Ramos (cell line): ENCODE measurements around the gene MAST4.

Experiments used
- in situ Hi-C: fragments of 300-500 bp; cut with MboI; formaldehyde crosslinking; loops from one replicate; pipeline ENCODE4 v1.14.3; 2022; ENCODE audit warnings: low sequenced_read_pairs; ENCODE audit not compliant: unreplicated experiment

Gene MAST4

DNA sequence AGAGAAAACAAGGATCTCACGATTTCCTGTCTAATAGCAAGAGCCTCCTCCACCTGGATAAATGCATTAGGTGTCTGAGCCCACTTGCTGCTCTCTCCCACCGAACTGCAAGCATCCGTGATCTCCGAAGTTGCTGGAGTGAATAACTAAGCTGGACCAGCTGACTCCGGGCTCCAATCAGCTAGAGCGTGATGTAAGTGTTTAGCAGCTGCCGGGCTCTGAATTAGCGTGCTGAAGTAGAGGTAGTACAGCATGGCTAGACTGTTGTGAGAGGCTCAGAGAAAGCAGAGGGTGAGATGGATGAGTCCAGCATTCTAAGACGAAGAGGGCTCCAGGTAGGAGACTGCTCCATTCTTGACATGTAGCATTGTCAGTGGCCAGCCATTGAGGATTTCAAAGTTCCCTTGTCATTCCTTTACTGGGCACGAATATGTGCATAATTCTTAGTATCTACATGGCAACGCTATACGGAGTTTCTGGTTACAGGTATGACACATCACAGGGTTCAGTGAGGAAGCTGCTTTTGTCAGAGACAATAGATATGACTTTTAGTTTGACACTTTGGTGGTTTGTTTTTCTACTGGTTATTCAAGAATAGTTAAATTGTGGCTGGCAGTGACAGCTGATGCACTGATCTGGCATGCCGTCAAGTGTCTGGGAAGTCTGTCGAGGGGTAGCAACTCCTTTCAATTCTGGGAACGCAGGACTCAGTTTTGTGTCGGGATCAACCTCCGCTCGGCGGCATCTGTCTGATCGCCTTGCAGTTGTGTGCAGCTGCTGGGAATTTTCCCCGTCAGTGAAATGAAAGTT is 232.6 kb downstream of the MAST4 start:
- in situ Hi-C loops: no loop called here

- in situ Hi-C loops: no loop called here
Observed at GRCh38 chr5:66829358-66829674, 233.1 kb downstream of the MAST4 start.

DNA sequence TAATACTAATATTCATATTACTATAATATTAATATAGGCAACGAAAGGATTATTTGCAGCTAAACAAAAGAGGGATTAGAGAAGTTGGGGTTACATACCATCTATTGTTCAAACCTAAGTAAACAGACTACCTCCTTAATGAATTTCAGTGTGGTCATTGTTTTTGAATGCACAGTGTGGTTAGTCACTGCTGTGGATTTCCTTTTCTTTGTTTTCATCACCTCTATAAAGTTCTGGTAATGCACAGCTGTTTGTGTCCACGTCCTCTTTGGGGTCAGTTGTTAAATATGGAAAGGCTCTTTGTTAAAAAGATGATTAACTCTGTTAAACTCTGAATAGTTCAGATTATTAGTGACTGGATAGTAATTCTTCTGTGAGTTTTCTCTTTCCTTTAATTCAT is 233.6 kb downstream of the MAST4 start:
- in situ Hi-C loops: no loop called here

GRCh38 chr5:66830636-66831035 is 234.4 kb downstream of the MAST4 start:
- in situ Hi-C loops: no loop called here

DNA sequence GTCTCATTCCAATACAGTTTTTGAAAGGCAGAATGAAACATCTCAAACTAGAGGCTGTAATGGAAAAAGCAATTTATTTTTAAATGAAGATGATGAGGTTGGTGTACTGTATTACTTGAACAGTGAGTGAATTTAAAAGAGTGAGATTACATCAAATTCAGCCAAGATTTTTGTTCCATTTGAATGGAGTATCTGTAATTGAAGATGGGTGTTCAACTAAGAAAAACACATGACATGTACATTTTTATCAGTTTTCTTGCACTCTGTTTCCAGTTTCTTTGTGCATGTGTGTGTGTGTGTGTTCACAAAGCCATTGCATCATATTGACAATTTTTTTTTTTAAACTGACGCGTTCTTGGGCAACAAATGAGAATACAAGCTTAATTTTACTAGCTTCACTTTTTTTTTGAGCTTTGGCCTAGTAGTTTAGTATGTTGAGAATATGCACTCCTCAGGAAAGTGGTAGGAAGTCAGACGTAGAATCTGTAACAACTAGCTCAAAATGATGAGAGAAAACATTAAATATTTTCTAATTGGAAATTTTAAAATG is 243.5 kb downstream of the MAST4 start:
- in situ Hi-C loops: no loop called here

- in situ Hi-C loops: no loop called here
Observed at GRCh38 chr5:66840511-66841013, 244.4 kb downstream of the MAST4 start.

DNA sequence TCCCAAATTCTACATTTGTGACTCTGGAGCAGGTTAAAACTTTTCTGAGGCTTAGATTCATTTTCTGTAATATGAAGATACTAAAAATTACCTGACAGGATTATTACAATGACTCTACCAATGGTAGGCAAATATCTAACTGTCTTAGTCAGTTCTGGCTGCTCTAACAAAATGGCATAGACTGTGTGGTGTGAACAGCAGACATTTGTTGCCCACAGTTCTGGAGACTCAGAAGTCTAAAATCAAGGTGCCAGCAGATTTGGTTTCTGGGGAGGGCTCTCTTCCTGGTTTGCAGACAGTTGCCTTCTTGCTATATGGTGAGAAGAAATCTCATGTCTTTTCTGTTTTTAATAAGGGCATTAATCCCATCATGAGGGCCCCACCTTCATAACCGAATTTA is 245.1 kb downstream of the MAST4 start:
- in situ Hi-C loops: no loop called here

GRCh38 chr5:66842540-66842939 is 246.3 kb downstream of the MAST4 start:
- in situ Hi-C loops: no loop called here

DNA sequence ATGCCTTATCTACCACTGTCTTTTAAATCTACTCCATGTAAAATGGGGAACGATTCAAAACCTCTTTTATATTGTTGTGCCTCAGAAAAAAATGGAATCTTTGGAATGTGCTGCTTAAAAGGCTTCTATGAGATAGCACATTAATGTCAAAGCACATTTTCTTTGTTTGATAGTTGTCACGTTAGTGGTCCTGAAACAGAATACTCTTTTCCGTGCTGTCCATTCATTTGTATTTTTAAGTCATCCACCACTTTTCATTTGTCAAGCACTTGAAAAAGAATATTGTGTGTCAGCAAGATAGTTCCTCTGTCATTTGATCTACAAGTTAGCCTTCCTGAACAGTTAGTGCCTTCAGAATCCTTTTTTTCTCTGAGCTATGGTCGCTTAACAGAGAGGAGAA is 246.9 kb downstream of the MAST4 start:
- in situ Hi-C loops: no loop called here

GRCh38 chr5:66848749-66849641 is 252.8 kb downstream of the MAST4 start:
- in situ Hi-C loops: no loop called here

- in situ Hi-C loops: no loop called here
Observed at GRCh38 chr5:66849803-66850202, 253.6 kb downstream of the MAST4 start.

- in situ Hi-C loops: no loop called here
Observed at GRCh38 chr5:66850354-66851075, 254.3 kb downstream of the MAST4 start.

- in situ Hi-C loops: no loop called here
Observed at GRCh38 chr5:66851306-66851705, 255.1 kb downstream of the MAST4 start.

DNA sequence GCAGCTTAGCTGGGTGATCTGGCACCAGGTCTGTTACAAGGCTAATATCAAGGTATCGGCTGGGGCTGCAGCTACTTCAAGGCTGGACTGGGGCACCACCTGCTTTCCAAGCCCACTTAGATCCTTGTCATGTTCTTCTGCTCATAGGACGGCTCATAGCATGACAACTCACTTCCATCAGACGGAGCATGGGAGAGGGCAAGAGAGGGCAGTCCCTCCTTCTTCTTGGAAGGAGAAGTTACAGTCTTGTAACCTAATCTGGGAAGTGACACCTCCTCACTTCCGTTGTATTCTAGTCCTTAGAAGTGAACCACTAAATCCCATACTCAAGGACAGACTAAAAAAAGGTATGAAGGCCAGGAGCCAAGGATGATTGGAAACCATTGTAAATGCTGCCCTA is 258.2 kb downstream of the MAST4 start:
- in situ Hi-C loops: no loop called here

DNA sequence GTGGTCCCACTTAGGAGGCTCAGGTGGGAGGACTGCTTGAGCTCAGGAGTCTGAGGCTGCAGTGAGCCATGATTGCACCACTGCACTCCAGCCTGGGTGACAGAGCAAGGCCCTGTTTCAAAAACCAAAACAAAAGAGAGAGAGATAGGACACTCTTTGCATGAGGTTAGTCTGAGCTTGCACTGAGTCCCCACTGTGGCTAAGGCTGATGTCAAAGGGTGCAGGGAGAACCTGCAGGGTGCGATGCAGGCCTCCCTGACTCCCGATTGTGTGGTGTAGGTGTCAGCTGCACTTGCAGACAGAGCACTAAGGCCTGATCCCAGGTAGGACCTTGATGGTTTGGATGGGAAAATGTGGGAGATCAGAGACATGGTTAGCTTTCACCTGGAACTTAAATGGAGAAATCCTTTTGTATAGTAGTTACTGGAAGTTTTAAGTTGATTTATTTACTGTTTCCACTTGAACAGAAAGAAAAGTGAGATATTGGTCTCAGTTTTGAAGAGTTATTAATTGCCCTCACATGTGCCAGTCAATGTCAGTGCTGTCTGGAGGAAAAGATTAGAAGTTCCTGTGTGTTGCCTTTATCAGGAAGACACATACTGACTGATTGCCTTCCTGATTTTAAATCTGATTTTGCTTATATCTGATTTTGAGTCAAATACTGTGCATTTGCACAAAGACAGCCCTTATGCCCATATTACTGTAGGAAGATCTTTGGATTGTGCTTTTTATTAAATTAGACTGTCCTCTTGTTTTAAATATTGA is 260.0 kb downstream of the MAST4 start:
- in situ Hi-C loops: no loop called here

- in situ Hi-C loops: no loop called here
Observed at GRCh38 chr5:66859526-66859925, 263.3 kb downstream of the MAST4 start.

GRCh38 chr5:66860199-66860975 is 264.2 kb downstream of the MAST4 start:
- in situ Hi-C loops: no loop called here

DNA sequence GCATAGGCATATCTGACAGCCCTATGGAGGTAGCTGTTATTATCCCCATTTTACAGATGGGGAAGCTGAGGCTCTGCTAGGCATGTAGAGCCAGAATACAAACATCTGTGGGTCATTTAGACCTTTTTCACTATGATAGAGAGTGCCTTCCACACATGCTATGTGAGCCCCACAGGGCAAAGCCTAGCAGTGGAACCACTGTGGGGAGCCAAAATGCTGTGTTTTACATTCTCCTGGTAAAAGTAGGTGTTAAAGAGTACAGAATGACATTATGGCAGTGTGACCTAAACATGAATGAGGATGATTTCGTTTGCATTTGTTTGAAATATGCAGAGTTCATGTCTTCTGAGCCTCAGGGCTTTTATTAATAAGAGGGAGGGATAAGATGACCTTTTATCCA is 265.2 kb downstream of the MAST4 start:
- in situ Hi-C loops: no loop called here

DNA sequence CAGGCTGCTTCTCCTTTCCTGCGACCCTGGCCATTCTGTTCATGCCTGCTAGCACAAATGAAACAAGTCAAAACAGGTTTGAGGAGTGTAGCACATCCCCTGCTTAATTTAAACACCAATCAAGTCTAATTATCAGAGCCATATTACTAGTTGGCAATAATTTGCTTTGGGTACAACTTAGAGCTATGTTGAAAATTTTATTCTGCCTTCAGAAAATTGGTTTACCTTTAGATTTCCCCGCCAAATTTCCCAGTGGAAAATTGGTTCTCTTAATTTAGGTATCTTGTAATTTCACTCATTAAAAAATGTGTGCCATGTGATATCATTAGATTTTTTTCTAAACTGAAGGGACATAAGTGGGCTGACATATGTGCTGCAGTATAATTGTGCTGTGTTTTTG is 265.8 kb downstream of the MAST4 start:
- in situ Hi-C loops: no loop called here
